H1 (cell line): ENCODE data around the gene TPST2.

Experiments
- CEBPB ChIP-seq: IDR thresholded peaks from 2 replicates; pipeline ENCODE4 v1.6.1; 2012; ENCODE audit warnings: low read depth, low read length
- CHD1 ChIP-seq: IDR thresholded peaks from 2 replicates; pipeline ENCODE4 v1.6.1; 2012; ENCODE audit warnings: low read depth, low read length, improper control_type of control experiment
- CTBP2 ChIP-seq: IDR thresholded peaks from 2 replicates; pipeline ENCODE4 v1.7.0; 2011; ENCODE audit warnings: borderline replicate concordance, mild to moderate bottlenecking, moderate library complexity, mixed read lengths, low read length; ENCODE audit not compliant: insufficient read depth, insufficient read length
- CTCF ChIP-seq, 3 experiments: IDR thresholded peaks; 1 replicate in 2 of 3; 2 replicates in 1 of 3; pipeline versions ENCODE4 v1.5.1 to v1.6.1; 2011; ENCODE audit warnings: low read length in 3 of 3, mild to moderate bottlenecking in 3 of 3, inconsistent platforms in 2 of 3, low read depth in 1 of 3, moderate library complexity in 1 of 3; ENCODE audit not compliant: insufficient read depth in 1 of 3; ENCODE audit errors: control extremely low read depth in 1 of 3
- EZH2 ChIP-seq: fragments of 200-600 bp; sonication (generic); IDR thresholded peaks from 2 replicates; pipeline ENCODE4 v1.7.1; 2012; ENCODE audit warnings: low read depth, mild to moderate bottlenecking, moderate library complexity, low read length, inconsistent platforms; ENCODE audit not compliant: severe bottlenecking
- POLR2AphosphoS5 ChIP-seq: IDR thresholded peaks from 2 replicates; pipeline ENCODE4 v1.6.1; 2011; ENCODE audit warnings: low read depth, low read length
- SIN3A ChIP-seq, 2 experiments: IDR thresholded peaks in 1 of 2; conservative IDR thresholded peaks in 1 of 2; 2 replicates each; pipeline ENCODE4 v1.6.1; 2011 to 2012; ENCODE audit warnings: low read length in 2 of 2, improper control_type of control experiment in 1 of 2, low read depth in 1 of 2, mild to moderate bottlenecking in 1 of 2

- TF ChIP-seq CTCF (IDR thresholded peaks at IDR 0.05; ENCODE audit: control extremely low read depth in 1 of 3, insufficient read depth in 1 of 3, low read depth in 1 of 3, low read length in 3 of 3) = no peak
- no peak for TF ChIP-seq EZH2
- TF ChIP-seq CTBP2 = no peak
- TF ChIP-seq POLR2AphosphoS5 = no peak
- TF ChIP-seq SIN3A (conservative IDR thresholded peaks at IDR 0.05 in 1 of 2, IDR thresholded peaks at IDR 0.05 in 1 of 2; ENCODE audit: low read depth in 1 of 2, low read length in 2 of 2) = no peak
- no peak for TF ChIP-seq CEBPB
- TF ChIP-seq CHD1 = no peak
These were observed 33.0 kb downstream of the TPST2 start for GRCh38 chr22:26556904-26557303.
